Fibroblast of lung (primary cell): Measurements from ENCODE around the gene SCP2.

ENCODE experiments used
- CTCF ChIP-seq, 2 donors: IDR thresholded peaks in 1 of 2; conservative IDR thresholded peaks in 1 of 2; 1 replicate in 1 of 2; 2 replicates in 1 of 2; pipeline ENCODE4 v1.5.1; 2011 to 2012; ENCODE audit warnings: low read length in 2 of 2, control low read depth in 1 of 2, inconsistent platforms in 1 of 2, low read depth in 1 of 2, mild to moderate bottlenecking in 1 of 2
- EZH2 ChIP-seq: IDR thresholded peaks from 2 replicates; pipeline ENCODE4 v1.5.1; 2012; ENCODE audit warnings: low read length, control low read depth, mild to moderate bottlenecking; ENCODE audit errors: missing control alignments

GRCh38 chr1:52914463-52914862, 12.6 kb upstream of the SCP2 start:
- no peak for TF ChIP-seq CTCF (conservative IDR thresholded peaks at IDR 0.05 in 1 of 2, IDR thresholded peaks at IDR 0.05 in 1 of 2; ENCODE audit: low read depth in 1 of 2, low read length in 2 of 2)
- TF ChIP-seq EZH2 = no peak
